HL-60 (cell line): Measurements from ENCODE around the gene TMEM244.

Experiments used
- REST ChIP-seq: IDR thresholded peaks from 2 replicates; pipeline ENCODE4 v1.6.1; 2012; ENCODE audit warnings: low read depth; ENCODE audit not compliant: insufficient replicate concordance
- TF ChIP-seq, protein P1 (sequence below): IDR thresholded peaks from one replicate; pipeline ENCODE4 v1.5.1; 2011; ENCODE audit warnings: low read length, control low read depth, inconsistent platforms; ENCODE audit not compliant: insufficient read depth

DNA sequence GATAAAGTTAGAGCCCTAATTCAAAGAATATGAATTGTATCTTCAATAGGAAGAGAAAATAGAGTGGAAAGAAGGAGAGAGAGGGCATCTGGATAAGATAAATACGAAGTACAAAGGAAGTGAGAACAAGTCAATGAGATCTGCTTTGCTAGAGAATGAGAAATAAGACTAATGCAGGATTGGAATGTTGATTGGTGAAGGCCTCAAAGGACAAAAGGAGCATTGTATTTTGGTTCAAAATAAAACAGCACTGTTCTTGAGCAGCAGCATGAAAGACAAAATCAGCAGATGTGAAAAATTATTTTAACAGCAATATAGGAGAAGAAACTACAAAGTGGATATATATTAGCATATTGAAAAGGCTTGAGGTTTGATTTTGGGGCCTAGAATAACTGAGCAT is 5.1 kb upstream of the TMEM244 start:
- TF ChIP-seq, protein P1, sequence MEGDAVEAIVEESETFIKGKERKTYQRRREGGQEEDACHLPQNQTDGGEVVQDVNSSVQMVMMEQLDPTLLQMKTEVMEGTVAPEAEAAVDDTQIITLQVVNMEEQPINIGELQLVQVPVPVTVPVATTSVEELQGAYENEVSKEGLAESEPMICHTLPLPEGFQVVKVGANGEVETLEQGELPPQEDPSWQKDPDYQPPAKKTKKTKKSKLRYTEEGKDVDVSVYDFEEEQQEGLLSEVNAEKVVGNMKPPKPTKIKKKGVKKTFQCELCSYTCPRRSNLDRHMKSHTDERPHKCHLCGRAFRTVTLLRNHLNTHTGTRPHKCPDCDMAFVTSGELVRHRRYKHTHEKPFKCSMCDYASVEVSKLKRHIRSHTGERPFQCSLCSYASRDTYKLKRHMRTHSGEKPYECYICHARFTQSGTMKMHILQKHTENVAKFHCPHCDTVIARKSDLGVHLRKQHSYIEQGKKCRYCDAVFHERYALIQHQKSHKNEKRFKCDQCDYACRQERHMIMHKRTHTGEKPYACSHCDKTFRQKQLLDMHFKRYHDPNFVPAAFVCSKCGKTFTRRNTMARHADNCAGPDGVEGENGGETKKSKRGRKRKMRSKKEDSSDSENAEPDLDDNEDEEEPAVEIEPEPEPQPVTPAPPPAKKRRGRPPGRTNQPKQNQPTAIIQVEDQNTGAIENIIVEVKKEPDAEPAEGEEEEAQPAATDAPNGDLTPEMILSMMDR = no peak
- TF ChIP-seq REST = no peak
